ENCODE results near the gene NCSTN. TPM values are rescaled to one million over a fixed set of nuclear protein-coding genes. Genes with fewer than 3 reads are reported as not detected.

The NCSTN gene
- total RNA-seq, 1 donor = 165 TPM

DNA sequence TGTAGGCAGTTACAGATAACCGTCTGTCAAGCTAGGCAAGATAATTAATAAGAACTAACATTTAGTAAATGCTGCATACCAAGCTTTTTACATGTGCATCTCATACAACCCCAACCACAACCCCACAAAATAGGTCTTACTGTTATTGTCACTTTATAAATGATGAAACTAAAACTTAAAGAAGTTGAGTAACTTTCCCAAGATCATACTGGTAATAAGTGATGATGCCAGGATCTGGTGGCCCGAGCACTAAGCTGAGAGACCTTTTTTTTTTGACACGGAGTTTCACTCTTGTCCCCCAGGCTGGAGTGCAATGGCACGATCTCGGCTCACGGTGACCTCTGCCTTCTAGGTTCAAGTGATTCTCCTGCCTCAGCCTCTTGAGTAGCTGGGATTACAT lies 1.8 kb downstream of the NCSTN start:
- no peaks in the 10 kb centered on the region for H3K27me3 ChIP-seq (ENCODE audit: insufficient read depth, low read length)
- H4K20me1 ChIP-seq (ENCODE audit: insufficient read depth, low read length) = peaks cover 26% of the 10 kb centered on the region
- peaks cover 23% of the 10 kb centered on the region for H3K4me1 ChIP-seq (ENCODE audit: insufficient read depth, low read length)
- H3K9me3 ChIP-seq (ENCODE audit: low read depth, low read length) = no peaks in the 10 kb centered on the region
- TF ChIP-seq, protein P1, sequence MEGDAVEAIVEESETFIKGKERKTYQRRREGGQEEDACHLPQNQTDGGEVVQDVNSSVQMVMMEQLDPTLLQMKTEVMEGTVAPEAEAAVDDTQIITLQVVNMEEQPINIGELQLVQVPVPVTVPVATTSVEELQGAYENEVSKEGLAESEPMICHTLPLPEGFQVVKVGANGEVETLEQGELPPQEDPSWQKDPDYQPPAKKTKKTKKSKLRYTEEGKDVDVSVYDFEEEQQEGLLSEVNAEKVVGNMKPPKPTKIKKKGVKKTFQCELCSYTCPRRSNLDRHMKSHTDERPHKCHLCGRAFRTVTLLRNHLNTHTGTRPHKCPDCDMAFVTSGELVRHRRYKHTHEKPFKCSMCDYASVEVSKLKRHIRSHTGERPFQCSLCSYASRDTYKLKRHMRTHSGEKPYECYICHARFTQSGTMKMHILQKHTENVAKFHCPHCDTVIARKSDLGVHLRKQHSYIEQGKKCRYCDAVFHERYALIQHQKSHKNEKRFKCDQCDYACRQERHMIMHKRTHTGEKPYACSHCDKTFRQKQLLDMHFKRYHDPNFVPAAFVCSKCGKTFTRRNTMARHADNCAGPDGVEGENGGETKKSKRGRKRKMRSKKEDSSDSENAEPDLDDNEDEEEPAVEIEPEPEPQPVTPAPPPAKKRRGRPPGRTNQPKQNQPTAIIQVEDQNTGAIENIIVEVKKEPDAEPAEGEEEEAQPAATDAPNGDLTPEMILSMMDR (IDR thresholded peaks at IDR 0.05; ENCODE audit: extremely low read depth, low read depth, low read length) = no peak
- H3K4me3 ChIP-seq (ENCODE audit: insufficient read depth, low read length) = no peak overlapping the region
- H2AFZ ChIP-seq (ENCODE audit: low read length) = no peak overlapping the region
- DNase-seq (ENCODE audit: insufficient read length, low spot score, missing footprints) = no peak
- H3K27ac ChIP-seq (ENCODE audit: low read depth, low read length) = no peak overlapping the region
- no peak overlapping the region for H3K4me2 ChIP-seq (ENCODE audit: insufficient read depth, low read length)
- H3K36me3 ChIP-seq (ENCODE audit: insufficient read depth, low read length) = peaks cover 34% of the 10 kb centered on the region
- peaks cover 73% of the 10 kb centered on the region for H3K79me2 ChIP-seq (ENCODE audit: insufficient read depth, low read length)

- peaks cover 10% of the 10 kb centered on the region for H4K20me1 ChIP-seq (ENCODE audit: insufficient read depth, low read length)
- peaks cover 8% of the 10 kb centered on the region for H3K4me1 ChIP-seq (ENCODE audit: insufficient read depth, low read length)
- no peak overlapping the region for H3K4me3 ChIP-seq (ENCODE audit: insufficient read depth, low read length)
- H2AFZ ChIP-seq (ENCODE audit: low read length) = no peak overlapping the region
- H3K79me2 ChIP-seq (ENCODE audit: insufficient read depth, low read length) = peaks cover 57% of the 10 kb centered on the region
- no peak for DNase-seq (ENCODE audit: insufficient read length, low spot score, missing footprints)
- TF ChIP-seq, protein P1 (IDR thresholded peaks at IDR 0.05; ENCODE audit: extremely low read depth, low read depth, low read length) = no peak
- peaks cover 45% of the 10 kb centered on the region for H3K36me3 ChIP-seq (ENCODE audit: insufficient read depth, low read length)
- H3K4me2 ChIP-seq (ENCODE audit: insufficient read depth, low read length) = no peak overlapping the region
- H3K27ac ChIP-seq (ENCODE audit: low read depth, low read length) = no peak overlapping the region
- no peaks in the 10 kb centered on the region for H3K27me3 ChIP-seq (ENCODE audit: insufficient read depth, low read length)
- no peaks in the 10 kb centered on the region for H3K9me3 ChIP-seq (ENCODE audit: low read depth, low read length)
These were observed 3.3 kb downstream of the NCSTN start for GRCh38 chr1:160346463-160346862.

GRCh38 chr1:160346958-160347357 lies 3.8 kb downstream of the NCSTN start:
- no peak for DNase-seq (ENCODE audit: insufficient read length, low spot score, missing footprints)
- Histone ChIP-seq H3K4me2 (ENCODE audit: insufficient read depth, low read length) (no peak overlapping the region), H3K9me3 (ENCODE audit: low read depth, low read length) (no peaks in the 10 kb centered on the region), H3K79me2 (ENCODE audit: insufficient read depth, low read length) (peaks cover 52% of the 10 kb centered on the region), H3K4me3 (ENCODE audit: insufficient read depth, low read length) (no peak overlapping the region), H2AFZ (ENCODE audit: low read length) (no peak overlapping the region), H3K27ac (ENCODE audit: low read depth, low read length) (no peak overlapping the region), H3K36me3 (ENCODE audit: insufficient read depth, low read length) (peaks cover 50% of the 10 kb centered on the region), H4K20me1 (ENCODE audit: insufficient read depth, low read length) (peaks cover 5% of the 10 kb centered on the region), H3K27me3 (ENCODE audit: insufficient read depth, low read length) (no peaks in the 10 kb centered on the region), H3K4me1 (ENCODE audit: insufficient read depth, low read length) (peaks cover 3% of the 10 kb centered on the region)
- TF ChIP-seq, protein P1 (IDR thresholded peaks at IDR 0.05; ENCODE audit: extremely low read depth, low read depth, low read length) = no peak

- H2AFZ ChIP-seq (ENCODE audit: low read length) = no peak overlapping the region
- H3K4me1 ChIP-seq (ENCODE audit: insufficient read depth, low read length) = no peaks in the 10 kb centered on the region
- no peak overlapping the region for H3K4me3 ChIP-seq (ENCODE audit: insufficient read depth, low read length)
- H3K36me3 ChIP-seq (ENCODE audit: insufficient read depth, low read length) = peaks cover 84% of the 10 kb centered on the region
- H4K20me1 ChIP-seq (ENCODE audit: insufficient read depth, low read length) = no peaks in the 10 kb centered on the region
- no peak for DNase-seq (ENCODE audit: insufficient read length, low spot score, missing footprints)
- H3K9me3 ChIP-seq (ENCODE audit: low read depth, low read length) = no peaks in the 10 kb centered on the region
- TF ChIP-seq, protein P1 (IDR thresholded peaks at IDR 0.05; ENCODE audit: extremely low read depth, low read depth, low read length) = no peak
- H3K79me2 ChIP-seq (ENCODE audit: insufficient read depth, low read length) = peaks cover 9% of the 10 kb centered on the region
- H3K4me2 ChIP-seq (ENCODE audit: insufficient read depth, low read length) = no peak overlapping the region
- no peaks in the 10 kb centered on the region for H3K27me3 ChIP-seq (ENCODE audit: insufficient read depth, low read length)
- H3K27ac ChIP-seq (ENCODE audit: low read depth, low read length) = no peak overlapping the region
These were observed 8.4 kb downstream of the NCSTN start for GRCh38 chr1:160351629-160352028.
